NCI-H187 (cell line): Measurements from ENCODE around the gene SLC6A11.

Experiments used
- DNase-seq, 2 experiments: peaks; one replicate each; lab custom pipeline; 2025; lab: John Stamatoyannopoulos, UW

Gene SLC6A11

DNA sequence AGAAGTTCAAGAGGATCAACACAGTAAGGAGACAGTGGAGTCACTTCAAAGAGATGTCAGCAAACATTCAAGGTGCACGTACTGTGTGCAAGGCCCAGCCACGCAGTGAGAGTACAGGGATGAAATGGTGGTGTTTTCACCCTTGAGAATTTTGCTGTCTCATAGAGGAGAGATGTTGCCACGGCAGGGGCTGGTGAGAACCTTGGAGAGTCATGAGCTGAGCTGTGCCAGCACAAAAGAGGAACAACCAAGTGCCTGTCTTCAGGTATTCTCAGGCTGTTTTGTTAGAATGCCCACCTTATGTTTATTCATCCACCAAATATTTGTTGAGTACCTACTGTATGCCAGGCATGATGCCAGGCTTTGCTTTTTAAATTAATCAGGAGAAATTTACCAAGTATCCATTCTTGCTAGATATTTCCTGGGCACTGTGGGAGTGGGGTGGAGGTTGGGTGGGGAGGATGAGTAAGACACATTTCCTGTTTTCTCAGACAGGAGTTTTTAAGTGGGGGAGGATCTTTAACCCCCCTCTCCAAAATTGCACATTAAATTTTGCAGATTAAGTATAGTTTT is 72.6 kb downstream of the SLC6A11 start:
- DNase-seq, result no peak

DNA sequence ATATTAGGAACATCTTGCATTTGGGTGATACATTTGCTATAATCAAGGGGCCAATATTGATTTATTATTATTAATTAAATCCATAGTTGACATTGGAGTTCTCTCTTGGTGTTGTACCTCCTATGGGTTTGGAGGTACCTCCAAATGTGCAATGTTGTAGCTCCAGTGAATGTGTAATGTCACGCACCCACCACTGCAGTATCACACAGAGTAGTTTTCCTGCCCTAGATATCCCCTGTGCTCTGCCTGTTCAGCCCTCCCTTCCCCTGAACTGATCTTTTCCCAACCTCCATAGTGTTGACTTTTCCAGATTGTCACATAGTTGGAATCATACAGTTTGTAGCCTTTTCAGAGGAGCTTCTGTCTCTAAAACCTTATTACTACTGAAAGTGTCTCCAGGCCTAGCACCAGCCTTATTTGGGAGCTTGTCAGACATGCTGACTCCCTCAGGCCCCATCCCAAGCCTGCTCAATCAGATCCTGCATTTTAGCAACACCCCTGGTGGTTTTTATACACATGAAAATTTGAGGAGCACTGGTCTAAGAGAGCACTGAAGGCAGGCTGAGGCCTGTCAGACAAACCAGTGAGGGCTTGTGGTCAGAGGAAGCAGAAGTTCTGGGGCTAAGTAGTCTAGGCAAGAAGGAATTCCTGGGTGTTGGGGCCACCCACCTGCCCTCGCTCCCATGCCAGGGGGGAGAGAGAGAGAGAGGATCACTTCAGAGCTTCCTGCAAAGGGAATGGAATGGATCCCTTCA is 73.4 kb downstream of the SLC6A11 start:
- DNase-seq, result no peak

DNA sequence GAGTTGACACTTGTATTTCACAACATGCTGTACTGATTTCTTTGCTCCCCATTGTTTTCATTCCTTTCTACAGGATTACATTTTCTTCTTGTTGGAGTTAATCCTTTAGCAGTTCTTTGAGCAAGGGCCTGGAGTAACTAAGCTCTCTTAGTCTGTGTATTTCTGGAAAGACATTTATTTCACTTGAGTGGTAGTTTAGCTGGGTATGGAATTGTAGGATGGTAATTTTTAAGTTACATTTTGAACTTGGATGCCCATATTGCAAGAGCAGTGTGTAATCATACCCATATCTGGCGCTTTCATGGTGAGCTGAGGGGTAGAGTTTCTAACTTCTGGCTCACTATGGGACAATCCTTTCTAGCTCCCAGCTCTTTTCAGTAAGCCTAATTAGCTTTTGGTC is 74.6 kb downstream of the SLC6A11 start:
- DNase-seq, result no peak

DNA sequence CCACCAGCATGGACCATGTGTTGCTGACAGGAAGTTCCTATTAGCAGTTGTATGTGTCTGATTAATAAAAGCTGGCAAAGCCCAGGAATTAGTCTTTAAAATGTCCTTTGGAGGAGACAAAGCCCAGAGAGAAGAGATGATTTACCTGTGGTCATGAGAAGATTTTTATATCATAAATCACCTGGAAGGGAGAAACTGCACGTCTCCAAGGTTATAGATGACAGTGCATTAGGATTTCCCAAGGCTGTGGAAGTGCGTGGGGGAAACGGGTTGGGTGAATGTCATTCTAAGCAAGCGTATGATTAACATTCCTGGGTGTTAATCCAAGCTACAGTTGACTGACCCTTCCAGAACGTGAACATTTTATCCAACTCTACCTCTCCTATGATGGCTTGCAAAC is 76.6 kb downstream of the SLC6A11 start:
- no peak for DNase-seq

DNA sequence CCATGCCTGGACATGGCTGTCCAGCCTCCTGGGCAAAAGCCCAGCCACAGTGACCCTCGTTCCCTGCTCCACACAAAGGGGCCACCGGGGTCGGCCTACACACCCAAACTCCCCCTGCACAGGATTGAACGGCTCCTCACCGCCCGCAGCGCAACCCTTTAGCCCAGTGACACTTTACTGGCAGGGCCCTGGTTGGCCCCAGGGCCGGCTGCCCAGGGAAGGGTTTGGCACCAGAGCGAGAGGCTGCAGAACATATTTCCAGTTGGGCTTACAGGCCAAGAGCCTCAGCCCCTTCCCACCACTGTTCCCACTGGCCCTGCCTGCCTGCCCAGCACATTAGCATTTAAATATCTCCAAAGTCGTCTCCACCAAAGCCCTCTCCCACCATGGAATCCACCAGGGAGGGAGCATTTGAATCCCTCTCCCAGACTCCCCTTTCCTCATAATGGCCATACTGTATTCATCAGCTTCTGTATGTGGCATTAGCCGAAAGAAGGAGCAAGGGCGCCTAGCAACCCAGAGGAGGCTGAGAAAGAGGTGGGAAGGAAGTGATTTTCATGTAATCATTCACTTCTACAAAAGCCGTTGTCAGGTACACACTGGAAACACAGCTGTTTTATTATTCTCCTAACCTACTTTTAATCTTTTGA is 85.4 kb downstream of the SLC6A11 start:
- no peak for DNase-seq

DNA sequence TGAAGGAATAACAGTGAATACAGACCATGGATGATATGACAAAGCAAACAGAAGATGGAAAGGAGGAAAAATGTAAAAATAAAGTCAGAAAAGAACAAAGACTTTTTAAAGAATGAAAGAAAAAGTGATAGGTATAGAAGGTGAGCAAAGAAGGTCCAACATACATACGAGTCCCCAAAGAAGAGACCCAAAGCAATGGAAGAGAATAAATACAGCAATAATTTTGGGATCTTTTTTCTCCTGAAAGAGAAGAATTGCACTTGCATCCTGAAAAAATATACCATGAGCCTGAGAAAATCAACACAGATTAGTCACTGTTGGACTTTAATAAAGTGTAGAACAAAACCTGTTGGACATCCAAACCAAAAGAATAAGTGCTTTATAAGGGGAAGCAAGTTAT is 91.2 kb downstream of the SLC6A11 start:
- no peak for DNase-seq

DNA sequence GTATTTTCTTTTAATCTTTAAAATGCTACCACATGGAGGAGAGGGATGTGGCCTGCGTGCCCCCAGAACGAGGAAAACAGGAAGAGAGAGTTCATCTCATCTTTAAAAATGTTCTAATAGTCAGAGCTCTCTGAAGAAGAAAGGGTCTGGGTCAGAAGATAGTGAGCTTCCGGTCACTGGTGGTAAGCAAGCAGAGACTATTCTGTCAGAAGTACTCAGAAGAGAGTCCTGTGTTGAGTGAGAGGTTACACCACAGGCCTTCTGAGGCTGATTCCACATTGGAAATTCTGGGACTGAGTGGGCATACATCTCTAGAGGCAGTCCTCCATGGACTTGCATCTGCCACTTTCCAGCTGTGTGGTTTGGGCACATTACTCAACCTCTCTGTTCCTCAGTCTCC is 94.3 kb downstream of the SLC6A11 start:
- DNase-seq, result no peak

DNA sequence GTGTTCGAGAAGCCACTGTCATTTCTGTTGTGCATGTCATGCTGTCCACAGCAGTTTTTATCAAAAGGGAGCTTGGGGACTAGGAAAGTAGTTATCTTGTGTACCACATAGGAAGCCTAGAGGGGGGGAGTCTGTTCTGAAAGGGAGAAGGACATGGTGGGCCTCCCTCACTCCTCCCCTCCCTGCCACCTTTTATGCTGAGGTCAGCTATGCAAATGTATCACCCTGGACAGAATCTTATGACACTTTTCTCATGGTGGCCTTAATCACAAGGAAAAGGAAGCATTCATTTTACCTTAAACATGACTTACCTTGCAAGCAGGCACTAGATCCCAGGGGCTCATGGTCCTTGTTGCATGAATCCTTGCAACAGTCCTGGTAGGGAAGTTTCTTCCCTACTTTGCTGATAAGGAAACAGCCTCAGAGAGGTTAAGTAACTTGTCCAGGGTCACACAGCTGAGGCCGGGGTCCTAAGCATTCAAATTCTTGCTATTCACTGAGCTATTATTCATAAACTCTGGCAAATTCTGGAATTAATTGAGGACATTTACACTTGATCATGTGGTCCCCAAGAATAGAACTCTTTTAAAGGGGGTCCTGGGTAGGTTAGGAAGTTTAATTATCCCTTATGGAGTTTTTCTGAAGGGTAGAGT is 95.4 kb downstream of the SLC6A11 start:
- DNase-seq, result no peak

DNA sequence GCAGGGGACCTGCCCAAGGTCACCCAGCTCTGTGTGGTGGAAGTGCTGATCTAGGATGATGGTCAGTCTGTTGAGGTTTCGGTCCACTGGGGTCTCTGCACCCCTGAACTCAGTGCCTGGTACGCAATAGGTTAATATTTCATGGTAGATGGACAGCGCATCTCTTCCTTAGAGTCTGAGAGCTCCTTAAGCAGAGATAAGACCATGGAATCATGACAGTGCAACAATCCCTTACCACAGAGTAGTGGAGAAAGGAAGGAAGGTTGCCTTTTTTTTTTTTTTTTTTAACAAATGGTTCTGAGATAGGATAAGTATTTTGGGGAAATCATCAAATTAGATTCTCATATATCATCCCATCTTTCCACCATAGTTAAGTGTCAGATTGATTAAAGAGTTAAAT is 96.8 kb downstream of the SLC6A11 start:
- DNase-seq, result no peak

DNA sequence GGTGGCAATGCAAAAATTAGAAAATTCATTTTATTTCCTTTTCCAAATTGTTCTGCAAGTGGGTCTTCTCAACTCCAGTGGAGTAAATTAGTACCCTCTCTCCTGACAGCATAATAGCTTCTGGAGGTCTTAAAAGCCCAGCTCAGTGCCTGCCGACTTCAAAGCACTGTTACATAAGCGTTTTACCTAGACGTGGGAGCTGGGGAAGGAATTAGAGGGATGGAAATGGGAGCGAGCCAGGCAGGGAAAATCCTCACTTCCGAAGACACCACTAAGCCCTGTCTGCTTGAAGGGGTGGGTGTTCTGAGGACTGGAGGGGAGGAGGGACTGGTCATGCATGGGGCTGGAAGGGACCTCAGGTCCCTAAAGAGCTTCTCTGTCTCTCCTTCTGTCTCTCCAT is 99.3 kb downstream of the SLC6A11 start:
- DNase-seq, result no peak

DNA sequence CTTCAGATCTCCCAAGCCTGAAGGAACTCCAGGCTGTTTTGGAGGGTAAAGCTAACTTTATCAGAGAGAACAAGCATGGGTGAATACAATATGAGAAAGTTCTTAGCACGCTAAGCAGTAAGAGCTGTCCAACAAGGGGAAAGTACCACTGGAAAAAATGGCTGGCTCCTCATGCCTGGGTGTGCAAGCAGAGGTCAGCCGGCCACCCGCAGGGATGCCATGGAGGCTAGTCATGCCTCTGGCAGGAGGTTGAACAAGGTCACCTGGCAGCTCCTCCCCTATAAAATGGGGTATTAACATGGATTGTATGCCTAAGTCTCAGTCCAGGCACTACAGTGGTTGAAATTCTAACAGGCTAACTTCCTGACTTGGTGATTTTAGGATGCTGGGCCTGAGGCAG is 101.1 kb downstream of the SLC6A11 start:
- no peak for DNase-seq

DNA sequence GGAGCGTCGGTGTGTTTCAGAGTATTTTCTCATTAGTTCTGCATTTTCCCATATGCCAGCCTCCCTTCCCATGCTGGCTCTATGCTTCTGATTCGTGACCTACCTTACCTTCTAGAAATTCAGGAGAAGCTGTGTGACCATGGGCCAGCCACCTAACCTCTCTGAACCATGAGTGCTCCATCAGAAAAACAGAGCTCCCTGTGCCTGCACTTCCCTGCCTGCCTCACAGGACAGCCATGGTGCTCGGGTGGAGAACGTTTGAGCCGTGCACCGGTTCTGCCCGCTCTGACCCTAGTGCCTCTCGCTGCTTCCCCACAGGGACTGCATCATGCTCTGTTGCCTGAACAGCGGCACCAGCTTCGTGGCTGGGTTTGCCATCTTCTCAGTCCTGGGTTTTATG is 102.0 kb downstream of the SLC6A11 start:
- no peak for DNase-seq

DNA sequence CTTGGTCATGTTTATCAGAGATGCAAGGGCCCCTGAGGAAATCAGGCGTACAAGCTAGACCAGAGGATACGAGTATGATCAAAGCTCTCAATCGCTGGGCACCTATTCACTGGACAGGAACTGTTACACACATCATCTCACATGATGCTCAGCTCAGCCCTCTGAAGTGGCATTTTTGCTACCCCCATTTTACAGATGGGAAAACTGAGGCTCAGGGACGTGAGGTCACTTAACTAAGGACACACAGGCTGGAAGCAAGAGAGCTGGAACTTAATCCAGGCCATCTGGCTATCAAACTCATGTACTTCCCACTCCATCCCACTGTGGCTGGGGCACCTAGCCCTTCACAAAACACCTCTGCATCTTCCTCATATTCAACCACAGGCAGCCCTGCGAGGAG is 103.6 kb downstream of the SLC6A11 start:
- DNase-seq, result no peak

DNA sequence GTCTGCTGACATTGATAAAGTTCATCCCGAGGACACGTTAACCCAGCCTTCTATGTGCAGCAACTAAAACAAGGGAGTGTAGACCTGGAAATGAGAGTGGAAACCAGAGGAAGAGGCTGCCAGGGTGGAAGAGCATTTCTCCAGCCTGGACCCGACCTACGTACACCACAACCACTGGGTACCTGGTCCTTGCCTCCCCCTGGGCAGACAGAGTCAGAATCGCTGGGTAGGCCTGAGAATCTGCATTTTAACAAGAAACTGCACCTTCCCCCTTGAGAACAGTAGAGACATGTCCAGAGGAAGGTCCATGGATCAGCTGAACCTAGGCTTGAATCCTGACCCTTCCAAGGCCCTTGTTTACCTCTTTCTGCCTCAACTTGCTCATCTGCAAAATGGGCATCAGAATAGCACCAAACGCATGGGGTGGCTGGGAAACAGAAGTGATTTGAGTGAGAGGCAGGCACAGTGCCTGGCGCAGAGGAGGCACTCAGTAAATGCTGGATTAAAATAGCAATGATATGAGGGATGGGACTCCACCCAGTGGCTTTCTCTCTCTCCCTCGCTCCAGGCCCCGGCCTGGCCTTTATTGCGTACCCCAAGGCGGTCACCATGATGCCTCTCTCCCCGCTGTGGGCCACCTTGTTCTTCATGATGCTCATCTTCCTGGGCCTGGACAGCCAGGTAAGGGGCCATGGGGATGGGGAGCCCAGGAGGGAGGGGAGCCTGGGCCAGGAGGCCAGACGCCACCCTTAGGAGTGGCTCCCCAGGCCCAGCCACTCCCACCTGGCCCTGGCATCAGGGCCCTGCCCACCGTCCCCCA is 109.6 kb downstream of the SLC6A11 start:
- no peak for DNase-seq

DNA sequence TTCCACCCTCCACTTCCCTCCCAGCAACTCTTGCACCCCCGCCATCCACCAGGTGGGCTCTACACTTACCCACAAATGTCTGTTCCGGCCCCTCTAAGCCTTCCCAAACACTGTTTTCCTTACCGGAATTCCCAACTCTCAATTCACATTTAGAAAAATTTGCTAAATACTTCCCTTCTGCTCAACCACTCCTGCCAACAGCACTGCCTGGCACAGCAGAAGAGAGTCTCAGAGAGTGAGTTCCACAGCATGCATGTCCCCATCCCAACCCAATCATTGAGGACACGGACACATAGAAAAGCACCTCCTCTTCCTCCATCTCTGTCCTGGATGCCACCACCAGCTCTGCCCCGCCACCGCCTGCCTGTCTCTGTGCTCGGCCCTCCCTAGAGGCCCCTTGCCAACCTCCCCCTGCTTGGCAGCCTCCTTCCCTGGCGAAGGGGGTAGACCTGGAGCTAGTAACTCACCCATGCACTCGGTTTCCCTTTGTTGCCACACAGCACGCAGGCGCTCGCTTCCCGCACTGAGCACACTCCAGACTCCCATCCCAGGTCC is 110.3 kb downstream of the SLC6A11 start:
- DNase-seq, result no peak

DNA sequence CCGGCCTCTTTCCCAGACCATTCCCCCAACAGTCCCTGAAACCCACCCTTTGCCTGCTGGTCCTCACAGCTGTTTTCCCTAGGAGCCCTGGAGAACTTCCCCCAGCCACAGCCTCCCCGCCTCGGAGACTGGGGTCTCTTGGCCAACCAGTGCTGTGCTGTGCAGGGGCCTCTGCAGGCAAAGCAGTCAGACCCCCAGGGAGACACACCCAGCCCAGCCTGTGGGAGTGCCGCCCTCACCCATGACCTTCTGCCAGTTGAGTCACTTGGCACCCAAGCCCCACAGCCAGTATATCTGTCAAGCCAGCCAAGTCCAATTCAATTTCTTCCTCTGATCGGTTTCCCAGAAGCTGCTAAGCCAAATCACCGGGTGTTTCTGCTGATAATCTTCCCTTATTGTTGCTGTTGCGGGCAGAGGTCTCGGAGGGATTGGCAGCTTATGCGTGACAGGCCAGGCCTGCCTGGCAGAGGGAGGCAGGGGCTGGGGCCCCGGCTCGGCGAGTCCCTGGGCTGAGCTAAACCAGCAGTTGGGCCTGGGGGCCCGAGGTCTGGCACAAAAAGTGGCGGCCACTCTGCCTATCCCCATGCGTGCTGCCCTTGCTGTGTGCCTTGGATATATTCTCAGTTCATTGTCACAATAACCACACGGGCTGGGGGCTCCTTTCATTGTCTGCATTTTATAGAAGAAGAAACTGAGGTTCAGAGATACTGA is 110.9 kb downstream of the SLC6A11 start:
- DNase-seq, result no peak

DNA sequence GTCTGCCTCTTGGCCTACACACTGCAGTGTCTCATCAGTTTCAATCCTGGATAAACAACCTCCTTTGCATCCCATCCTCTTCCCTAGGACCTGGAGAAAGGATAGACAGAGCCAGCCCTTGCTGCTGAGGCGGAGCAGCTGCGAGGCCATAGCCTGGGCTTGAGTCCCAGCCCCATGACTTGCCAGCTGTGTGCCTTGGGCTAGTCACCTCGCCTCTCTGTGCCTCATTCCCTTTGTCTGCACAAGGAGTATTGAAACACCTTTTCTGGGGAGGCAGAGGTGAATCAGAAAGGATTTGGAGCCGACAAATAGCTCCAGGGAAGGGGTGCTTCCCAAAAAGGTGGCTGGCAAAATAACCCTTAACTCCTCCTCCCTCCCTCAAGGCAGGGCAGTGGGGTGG is 111.5 kb downstream of the SLC6A11 start:
- no peak for DNase-seq

DNA sequence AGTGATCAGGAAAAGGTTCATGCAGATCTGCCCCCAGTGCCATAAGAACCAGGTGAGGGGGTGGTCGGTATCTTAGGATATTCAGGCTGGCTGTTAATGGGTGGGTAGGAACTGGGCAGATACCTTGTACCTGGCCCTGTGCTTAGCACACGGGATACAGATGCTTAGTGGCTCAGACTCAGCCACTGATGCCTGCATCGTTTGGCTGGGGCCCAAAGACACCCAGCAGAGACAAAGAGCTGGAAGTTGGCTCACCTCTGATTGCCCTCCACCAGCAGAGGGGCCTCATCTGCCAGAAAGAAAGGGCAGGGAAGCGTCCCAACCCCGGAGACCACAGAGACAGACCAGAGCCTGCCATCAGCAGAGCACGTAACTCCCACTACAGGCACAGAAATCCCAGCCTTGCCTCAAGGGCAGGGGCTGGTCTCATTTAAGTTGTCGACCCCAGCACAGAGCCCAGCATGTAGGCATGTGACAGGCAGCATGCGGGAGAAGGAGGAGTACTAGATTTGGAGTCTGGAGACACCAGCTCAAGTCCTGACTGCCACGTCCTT is 112.5 kb downstream of the SLC6A11 start:
- no peak for DNase-seq

DNA sequence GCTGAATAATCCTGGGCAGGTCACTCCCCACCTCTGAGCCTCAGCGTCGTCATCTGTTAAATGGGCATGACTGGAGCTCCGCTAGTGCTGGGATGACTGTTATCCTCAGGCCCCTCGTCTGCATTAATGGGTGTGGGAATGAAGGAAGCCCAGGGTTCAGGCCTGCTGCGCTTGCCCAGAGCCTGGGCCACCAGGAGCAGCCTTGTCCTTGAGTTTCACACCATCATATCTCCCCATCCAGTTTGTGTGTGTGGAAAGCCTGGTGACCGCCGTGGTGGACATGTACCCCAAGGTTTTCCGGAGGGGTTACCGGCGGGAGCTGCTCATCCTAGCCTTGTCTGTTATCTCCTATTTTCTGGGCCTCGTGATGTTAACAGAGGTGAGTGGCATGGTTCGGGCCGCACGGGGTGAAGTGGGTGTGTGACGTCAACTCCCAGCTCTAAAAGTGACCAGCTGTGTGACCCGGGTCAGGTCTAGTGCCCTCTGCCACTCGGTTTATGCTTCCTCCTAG is 113.0 kb downstream of the SLC6A11 start:
- DNase-seq, result no peak

DNA sequence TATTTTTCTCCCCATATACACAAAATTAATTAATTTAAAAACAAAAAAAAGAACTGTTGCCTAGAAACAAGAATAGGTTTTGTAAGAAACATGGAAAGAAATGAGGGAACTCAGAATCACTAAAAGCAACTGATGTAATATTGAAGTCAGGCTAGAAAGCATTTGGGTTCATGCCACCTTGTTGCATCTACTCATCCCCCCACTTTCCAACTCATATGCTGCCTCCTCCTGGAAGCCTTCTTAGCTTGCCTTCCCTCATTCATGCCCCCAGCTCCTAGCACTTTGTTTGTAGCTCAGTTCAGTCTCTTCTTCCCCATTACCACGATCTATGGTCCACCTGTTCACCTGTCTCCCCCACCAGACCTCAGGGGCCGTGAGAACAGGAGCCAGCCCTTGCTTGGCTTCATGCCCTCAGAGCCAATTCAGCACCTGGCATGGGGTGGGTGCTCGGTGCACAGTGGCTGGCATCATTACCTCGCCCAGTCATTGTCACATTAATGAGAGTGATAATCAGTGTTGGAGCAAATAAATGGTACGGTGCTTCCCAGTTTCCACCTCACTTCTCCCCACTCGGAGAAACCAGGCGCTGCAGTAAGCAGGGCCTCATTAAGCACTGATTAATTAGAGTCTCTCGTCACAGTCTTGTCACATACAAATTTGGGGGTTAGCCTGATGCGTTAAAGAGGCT is 114.1 kb downstream of the SLC6A11 start:
- DNase-seq, result no peak
